ENCODE data around the gene ALDH5A1. TPM values are rescaled to one million over a fixed set of nuclear protein-coding genes. Genes with fewer than 3 reads are reported as not detected.

ALDH5A1 gene
- total and polyA plus RNA-seq, 2 donors (not counting 1 experiment from before 2014, with no cell fraction given): 5.7 to 26.3 TPM

GRCh38 chr6:24448396-24448795, 46.4 kb upstream of the ALDH5A1 start:
- Histone ChIP-seq H3K9me3 (ENCODE audit: control extremely low read depth in 1 of 3, control insufficient read depth in 2 of 3, insufficient read depth in 1 of 3, low read length in 2 of 3) (no peaks in the 10 kb centered on the region), H2AFZ (ENCODE audit: insufficient read depth, low read depth, low read length, poor library complexity, severe bottlenecking) (no peak overlapping the region), H3K4me3 (ENCODE audit: control extremely low read depth in 1 of 5, extremely low read depth in 1 of 5, insufficient read depth in 1 of 5, low read depth in 2 of 5, low read length in 4 of 5) (no peak overlapping the region), H3K36me3 (replicated peaks in 1 of 2; ENCODE audit: control extremely low read depth in 1 of 2, control insufficient read depth in 1 of 2, extremely low read depth in 1 of 2, insufficient read depth in 2 of 2, low read length in 1 of 2) (no peaks in the 10 kb centered on the region), H3K9ac (ENCODE audit: low read length) (no peak overlapping the region), H4K20me1 (ENCODE audit: control insufficient read depth, insufficient read depth, low read length, poor library complexity, severe bottlenecking) (no peaks in the 10 kb centered on the region), H3K27ac (ENCODE audit: low read length in 2 of 2) (no peak overlapping the region), H3K4me1 (ENCODE audit: control insufficient read depth in 2 of 2, insufficient read depth in 2 of 2, low read length in 2 of 2) (no peaks in the 10 kb centered on the region), H3K79me2 (ENCODE audit: control insufficient read depth, insufficient read depth, low read length) (no peaks in the 10 kb centered on the region), H3K4me2 (replicated peaks; ENCODE audit: low read depth, low read length, poor library complexity, severe bottlenecking) (no peak overlapping the region), H3K27me3 (replicated peaks in 1 of 4; ENCODE audit: control extremely low read depth in 1 of 4, control insufficient read depth in 3 of 4, insufficient read depth in 4 of 4, low read length in 3 of 4) (no peaks in the 10 kb centered on the region)
- intact Hi-C loops (cut with micrococcal nuclease): no loop called here
- ATAC-seq (ENCODE audit: low read depth) (no peak), DNase-seq (no peak)
- Mint-ChIP-seq H3K4me3 (no peak overlapping the region), H3K27me3 (no peaks in the 10 kb centered on the region), H3K4me1 (no peaks in the 10 kb centered on the region), H3K9me3 (ENCODE audit: insufficient read depth) (no peaks in the 10 kb centered on the region), H3K27ac (no peak overlapping the region)
- 100% methylated on average over 1 of the region's 4 CpGs for WGBS (ENCODE audit: insufficient coverage)
- POLR2A ChIA-PET: no interaction called here
- TF ChIP-seq EZH2 (IDR thresholded peaks at IDR 0.05; ENCODE audit: borderline replicate concordance, insufficient read depth, low read depth, low read length, poor library complexity, severe bottlenecking): no peak
- TF ChIP-seq, protein P1, sequence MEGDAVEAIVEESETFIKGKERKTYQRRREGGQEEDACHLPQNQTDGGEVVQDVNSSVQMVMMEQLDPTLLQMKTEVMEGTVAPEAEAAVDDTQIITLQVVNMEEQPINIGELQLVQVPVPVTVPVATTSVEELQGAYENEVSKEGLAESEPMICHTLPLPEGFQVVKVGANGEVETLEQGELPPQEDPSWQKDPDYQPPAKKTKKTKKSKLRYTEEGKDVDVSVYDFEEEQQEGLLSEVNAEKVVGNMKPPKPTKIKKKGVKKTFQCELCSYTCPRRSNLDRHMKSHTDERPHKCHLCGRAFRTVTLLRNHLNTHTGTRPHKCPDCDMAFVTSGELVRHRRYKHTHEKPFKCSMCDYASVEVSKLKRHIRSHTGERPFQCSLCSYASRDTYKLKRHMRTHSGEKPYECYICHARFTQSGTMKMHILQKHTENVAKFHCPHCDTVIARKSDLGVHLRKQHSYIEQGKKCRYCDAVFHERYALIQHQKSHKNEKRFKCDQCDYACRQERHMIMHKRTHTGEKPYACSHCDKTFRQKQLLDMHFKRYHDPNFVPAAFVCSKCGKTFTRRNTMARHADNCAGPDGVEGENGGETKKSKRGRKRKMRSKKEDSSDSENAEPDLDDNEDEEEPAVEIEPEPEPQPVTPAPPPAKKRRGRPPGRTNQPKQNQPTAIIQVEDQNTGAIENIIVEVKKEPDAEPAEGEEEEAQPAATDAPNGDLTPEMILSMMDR (IDR thresholded peaks at IDR 0.05): no peak
- CTCF ChIA-PET: no interaction called here

GRCh38 chr6:24448828-24449525, 45.8 kb upstream of the ALDH5A1 start:
- WGBS (ENCODE audit: insufficient coverage): 93% methylated on average over 9 of the region's 9 CpGs
- no peak for TF ChIP-seq EZH2 (IDR thresholded peaks at IDR 0.05; ENCODE audit: borderline replicate concordance, insufficient read depth, low read depth, low read length, poor library complexity, severe bottlenecking)
- TF ChIP-seq, protein P1 (IDR thresholded peaks at IDR 0.05): no peak
- Histone ChIP-seq H3K4me3 (ENCODE audit: control extremely low read depth in 1 of 5, extremely low read depth in 1 of 5, insufficient read depth in 1 of 5, low read depth in 2 of 5, low read length in 4 of 5) (no peak overlapping the region), H3K79me2 (ENCODE audit: control insufficient read depth, insufficient read depth, low read length) (no peaks in the 10 kb centered on the region), H3K4me1 (ENCODE audit: control insufficient read depth in 2 of 2, insufficient read depth in 2 of 2, low read length in 2 of 2) (no peaks in the 10 kb centered on the region), H3K9ac (ENCODE audit: low read length) (no peak overlapping the region), H3K36me3 (replicated peaks in 1 of 2; ENCODE audit: control extremely low read depth in 1 of 2, control insufficient read depth in 1 of 2, extremely low read depth in 1 of 2, insufficient read depth in 2 of 2, low read length in 1 of 2) (no peaks in the 10 kb centered on the region), H3K9me3 (ENCODE audit: control extremely low read depth in 1 of 3, control insufficient read depth in 2 of 3, insufficient read depth in 1 of 3, low read length in 2 of 3) (no peaks in the 10 kb centered on the region), H4K20me1 (ENCODE audit: control insufficient read depth, insufficient read depth, low read length, poor library complexity, severe bottlenecking) (no peaks in the 10 kb centered on the region), H3K4me2 (replicated peaks; ENCODE audit: low read depth, low read length, poor library complexity, severe bottlenecking) (no peak overlapping the region), H2AFZ (ENCODE audit: insufficient read depth, low read depth, low read length, poor library complexity, severe bottlenecking) (no peak overlapping the region), H3K27me3 (replicated peaks in 1 of 4; ENCODE audit: control extremely low read depth in 1 of 4, control insufficient read depth in 3 of 4, insufficient read depth in 4 of 4, low read length in 3 of 4) (no peaks in the 10 kb centered on the region), H3K27ac (ENCODE audit: low read length in 2 of 2) (no peak overlapping the region)
- ATAC-seq (ENCODE audit: low read depth) (no peak), DNase-seq (no peak)
- intact Hi-C loops (cut with micrococcal nuclease): no loop called here
- Mint-ChIP-seq H3K27me3 (no peaks in the 10 kb centered on the region), H3K4me1 (no peaks in the 10 kb centered on the region), H3K9me3 (ENCODE audit: insufficient read depth) (no peaks in the 10 kb centered on the region), H3K27ac (no peak overlapping the region), H3K4me3 (no peak overlapping the region)
- CTCF ChIA-PET: no interaction called here
- POLR2A ChIA-PET: no interaction called here

All from B cell (primary cell).